WTC11 (cell line): ENCODE measurements around the gene F2R. TPM values are rescaled to one million over a fixed set of nuclear protein-coding genes. Genes with fewer than 3 reads are reported as not detected.
"Not testable (repeated sequence)": the region's sequence is repeated elsewhere in the genome, so short reads cannot be mapped to it uniquely, and the experiment has no call there.

Experiments used
- ATAC-seq: fragments of 200-7000 bp; cut with Tn5 transposase; 2 replicates; pipeline ENCODE4 v1.10.0; 2021; ENCODE audit warnings: mild to moderate bottlenecking, moderate library complexity
- CTCF ChIA-PET: fragments of 300-600 bp; sonication (Branson Sonifier 250); formaldehyde crosslinking; loops from one replicate; lab custom pipeline; 2021; ENCODE audit warnings: antibody characterized with exemption; lab: Charles Lee
- POLR2A ChIA-PET: fragments of 350-600 bp; sonication (Branson Sonifier 250); formaldehyde crosslinking; loops from one replicate; lab custom pipeline; 2021; ENCODE audit warnings: antibody characterized with exemption; lab: Charles Lee
- DNase-seq: peaks from one replicate; pipeline ENCODE4 v3.0.0; 2021; ENCODE audit warnings: low spot score
- H3K27ac Mint-ChIP-seq: 2 replicates; pipeline ENCODE4 v1.8.0; 2021; ENCODE audit warnings: mixed read lengths
- H3K27me3 Mint-ChIP-seq: 2 replicates; pipeline ENCODE4 v1.8.0; 2021; ENCODE audit warnings: low read depth, mild to moderate bottlenecking, moderate library complexity, mixed read lengths
- H3K36me3 Mint-ChIP-seq: 2 replicates; pipeline ENCODE4 v1.8.0; 2021; ENCODE audit warnings: mixed read lengths
- H3K4me1 Mint-ChIP-seq: 2 replicates; pipeline ENCODE4 v1.8.0; 2022; ENCODE audit warnings: mixed read lengths
- H3K4me3 Mint-ChIP-seq: 2 replicates; pipeline ENCODE4 v1.8.0; 2021; ENCODE audit warnings: mild to moderate bottlenecking, moderate library complexity, mixed read lengths
- H3K9me3 Mint-ChIP-seq: 2 replicates; pipeline ENCODE4 v1.8.0; 2021; ENCODE audit warnings: mixed read lengths
- JUN ChIP-seq: sonication (generic); formaldehyde crosslinking; IDR thresholded peaks from 2 replicates; pipeline ENCODE4 v1.8.0; 2023; ENCODE audit warnings: mild to moderate bottlenecking, missing genetic modification reagents
- SMAD3 ChIP-seq: sonication (generic); formaldehyde crosslinking; IDR thresholded peaks from 2 replicates; pipeline ENCODE4 v1.8.0; 2022; ENCODE audit warnings: missing genetic modification reagents, mild to moderate bottlenecking, borderline replicate concordance
- TEAD1 ChIP-seq: sonication (generic); formaldehyde crosslinking; IDR thresholded peaks from 2 replicates; pipeline ENCODE4 v1.8.0; 2022; ENCODE audit warnings: mild to moderate bottlenecking, missing genetic modification reagents
- TEAD4 ChIP-seq: sonication (generic); formaldehyde crosslinking; IDR thresholded peaks from 2 replicates; pipeline ENCODE4 v1.8.0; 2022; ENCODE audit warnings: mild to moderate bottlenecking, missing genetic modification reagents
- TP53 ChIP-seq: sonication (generic); formaldehyde crosslinking; IDR thresholded peaks from 2 replicates; pipeline ENCODE4 v1.8.1; 2023; ENCODE audit warnings: mild to moderate bottlenecking, missing genetic modification reagents
- ZNF219 ChIP-seq: sonication (generic); formaldehyde crosslinking; IDR thresholded peaks from 2 replicates; pipeline ENCODE4 v1.8.0; 2023; ENCODE audit warnings: missing genetic modification reagents, mild to moderate bottlenecking, borderline replicate concordance
- ZNF263 ChIP-seq: sonication (generic); formaldehyde crosslinking; IDR thresholded peaks from 2 replicates; pipeline ENCODE4 v1.8.1; 2022; ENCODE audit warnings: low read depth, mild to moderate bottlenecking, moderate library complexity, missing genetic modification reagents
- ZNF423 ChIP-seq: fragments of 250-450 bp; sonication (Bioruptor Pico); IDR thresholded peaks from 2 replicates; pipeline ENCODE4 v2.1.2; 2022; ENCODE audit warnings: mild to moderate bottlenecking, moderate library complexity
- total RNA-seq: library from RNA; stranded (reverse); gene quantifications from 3 replicates; pipeline ENCODE4 v1.2.3, GENCODE V29; 2021
- TF ChIP-seq, protein P1 (sequence below): fragments of 200-600 bp; IDR thresholded peaks from 2 replicates; pipeline ENCODE4 v1.8.0; 2022; ENCODE audit warnings: antibody characterized with exemption
- TF ChIP-seq, protein P2 (sequence below): sonication (generic); formaldehyde crosslinking; IDR thresholded peaks from 2 replicates; pipeline ENCODE4 v1.8.1; 2022; ENCODE audit warnings: mild to moderate bottlenecking, missing genetic modification reagents, moderate library complexity, borderline replicate concordance
- TF ChIP-seq, protein P3 (sequence below): sonication (generic); formaldehyde crosslinking; IDR thresholded peaks from 2 replicates; pipeline ENCODE4 v1.8.1; 2023; ENCODE audit warnings: mild to moderate bottlenecking, moderate library complexity, missing genetic modification reagents
- TF ChIP-seq, protein P4 (sequence below): sonication (generic); formaldehyde crosslinking; IDR thresholded peaks from 2 replicates; pipeline ENCODE4 v1.8.1; 2022; ENCODE audit warnings: low read depth, mild to moderate bottlenecking, moderate library complexity, missing genetic modification reagents, borderline replicate concordance
- TF ChIP-seq, protein P5 (sequence below): sonication (generic); formaldehyde crosslinking; IDR thresholded peaks from 2 replicates; pipeline ENCODE4 v1.8.0; 2022; ENCODE audit warnings: mild to moderate bottlenecking, missing genetic modification reagents
- TF ChIP-seq, protein P6 (sequence below): sonication (generic); formaldehyde crosslinking; IDR thresholded peaks from 2 replicates; pipeline ENCODE4 v1.8.1; 2022; ENCODE audit warnings: low read depth, missing genetic modification reagents, borderline replicate concordance
- TF ChIP-seq, protein P7 (sequence below): sonication (generic); formaldehyde crosslinking; IDR thresholded peaks from 2 replicates; pipeline ENCODE4 v1.8.1; 2022; ENCODE audit warnings: missing genetic modification reagents, borderline replicate concordance
- TF ChIP-seq, protein P8 (sequence below): fragments of 250-450 bp; sonication (Bioruptor Pico); IDR thresholded peaks from 2 replicates; pipeline ENCODE4 v1.9.0; 2021; ENCODE audit warnings: mild to moderate bottlenecking

The F2R gene
- total RNA-seq, 1 experiment from 2014 or later = 18.4 TPM

DNA sequence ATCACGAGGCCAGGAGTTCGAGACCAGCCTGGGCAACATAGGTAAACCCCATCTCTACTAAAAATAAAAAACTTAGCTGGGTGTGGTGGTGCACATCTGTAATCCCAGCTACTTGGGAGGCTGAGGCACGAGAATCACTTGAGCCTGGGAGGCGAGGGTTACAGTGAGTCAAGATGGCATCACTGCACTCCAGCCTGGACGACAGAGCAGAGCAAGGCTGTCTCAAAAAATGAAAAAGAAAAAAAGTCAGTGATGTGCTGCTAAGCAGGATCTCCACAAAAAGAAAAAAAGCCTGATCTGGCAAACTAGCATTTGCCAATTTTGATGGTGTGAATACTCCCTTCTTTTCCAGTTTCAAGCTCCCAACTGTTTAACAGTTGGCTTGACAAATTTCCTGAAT lies 21.9 kb downstream of the F2R start (continued):
- TF ChIP-seq, protein P1, sequence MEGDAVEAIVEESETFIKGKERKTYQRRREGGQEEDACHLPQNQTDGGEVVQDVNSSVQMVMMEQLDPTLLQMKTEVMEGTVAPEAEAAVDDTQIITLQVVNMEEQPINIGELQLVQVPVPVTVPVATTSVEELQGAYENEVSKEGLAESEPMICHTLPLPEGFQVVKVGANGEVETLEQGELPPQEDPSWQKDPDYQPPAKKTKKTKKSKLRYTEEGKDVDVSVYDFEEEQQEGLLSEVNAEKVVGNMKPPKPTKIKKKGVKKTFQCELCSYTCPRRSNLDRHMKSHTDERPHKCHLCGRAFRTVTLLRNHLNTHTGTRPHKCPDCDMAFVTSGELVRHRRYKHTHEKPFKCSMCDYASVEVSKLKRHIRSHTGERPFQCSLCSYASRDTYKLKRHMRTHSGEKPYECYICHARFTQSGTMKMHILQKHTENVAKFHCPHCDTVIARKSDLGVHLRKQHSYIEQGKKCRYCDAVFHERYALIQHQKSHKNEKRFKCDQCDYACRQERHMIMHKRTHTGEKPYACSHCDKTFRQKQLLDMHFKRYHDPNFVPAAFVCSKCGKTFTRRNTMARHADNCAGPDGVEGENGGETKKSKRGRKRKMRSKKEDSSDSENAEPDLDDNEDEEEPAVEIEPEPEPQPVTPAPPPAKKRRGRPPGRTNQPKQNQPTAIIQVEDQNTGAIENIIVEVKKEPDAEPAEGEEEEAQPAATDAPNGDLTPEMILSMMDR = no peak
- no peak for TF ChIP-seq ZNF219 (CRISPR knock-in tag)
- TF ChIP-seq, protein P2, sequence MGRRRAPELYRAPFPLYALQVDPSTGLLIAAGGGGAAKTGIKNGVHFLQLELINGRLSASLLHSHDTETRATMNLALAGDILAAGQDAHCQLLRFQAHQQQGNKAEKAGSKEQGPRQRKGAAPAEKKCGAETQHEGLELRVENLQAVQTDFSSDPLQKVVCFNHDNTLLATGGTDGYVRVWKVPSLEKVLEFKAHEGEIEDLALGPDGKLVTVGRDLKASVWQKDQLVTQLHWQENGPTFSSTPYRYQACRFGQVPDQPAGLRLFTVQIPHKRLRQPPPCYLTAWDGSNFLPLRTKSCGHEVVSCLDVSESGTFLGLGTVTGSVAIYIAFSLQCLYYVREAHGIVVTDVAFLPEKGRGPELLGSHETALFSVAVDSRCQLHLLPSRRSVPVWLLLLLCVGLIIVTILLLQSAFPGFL (CRISPR knock-in tag) = no peak
- TF ChIP-seq ZNF263 (CRISPR knock-in tag) = no peak

DNA sequence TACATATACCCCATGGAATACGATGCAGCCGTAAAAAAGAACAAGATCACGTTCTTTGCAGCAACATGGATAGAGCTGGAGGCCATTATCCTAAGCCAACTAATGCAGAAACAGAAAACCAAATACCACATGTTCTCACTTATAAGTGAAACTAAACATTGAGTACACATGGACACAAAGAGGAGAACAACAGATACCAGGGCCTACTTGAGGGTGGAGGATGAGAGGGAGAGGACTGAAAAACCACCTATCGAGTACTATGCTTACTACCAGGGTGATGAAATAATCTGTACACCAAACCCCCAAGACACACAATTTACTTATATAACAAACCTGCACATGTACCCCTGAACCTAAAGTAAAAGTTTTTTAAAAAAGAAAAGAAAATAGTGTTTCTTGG lies 25.6 kb downstream of the F2R start:
- CTCF ChIA-PET = interaction anchor here (2.6 kb wide), 1 partner anchor 33 kb away, joined by 12 read pairs; no protein-coding TSS in a partner anchor
- ATAC-seq, POLR2A ChIA-PET, H3K27me3 Mint-ChIP-seq, H3K4me3 Mint-ChIP-seq, H3K36me3 Mint-ChIP-seq, H3K9me3 Mint-ChIP-seq, H3K27ac Mint-ChIP-seq, DNase-seq: not testable (repeated sequence)
- H3K4me1 Mint-ChIP-seq = peaks cover 14% of the 10 kb centered on the region

DNA sequence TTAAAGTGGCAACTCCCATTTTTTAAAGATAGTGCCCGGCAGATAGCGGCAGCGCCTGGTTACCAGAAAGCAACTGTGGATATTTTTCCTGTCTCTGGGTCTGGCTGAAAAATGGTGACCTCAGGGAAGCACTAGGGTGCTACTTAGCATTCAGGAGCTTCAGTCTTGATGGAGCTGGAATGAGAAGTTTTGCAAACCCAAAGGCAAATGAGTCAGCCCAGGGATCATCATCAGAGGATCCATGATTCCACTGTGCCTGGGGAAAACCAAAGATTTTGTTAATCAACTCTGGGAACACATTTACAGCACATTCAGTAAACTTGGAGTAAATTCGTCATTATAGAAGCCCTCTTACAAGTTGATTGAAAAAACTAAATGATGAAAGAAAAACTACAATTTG lies 26.7 kb downstream of the F2R start:
- ATAC-seq (no peak), DNase-seq (no peak)
- Mint-ChIP-seq H3K27ac (no peak overlapping the region), H3K27me3 (no peaks in the 10 kb centered on the region), H3K4me1 (peaks cover 10% of the 10 kb centered on the region), H3K9me3 (no peaks in the 10 kb centered on the region), H3K36me3 (no peaks in the 10 kb centered on the region), H3K4me3 (no peak overlapping the region)
- POLR2A ChIA-PET = no interaction called here
- TF ChIP-seq TEAD1 = no peak
- TF ChIP-seq, protein P3, sequence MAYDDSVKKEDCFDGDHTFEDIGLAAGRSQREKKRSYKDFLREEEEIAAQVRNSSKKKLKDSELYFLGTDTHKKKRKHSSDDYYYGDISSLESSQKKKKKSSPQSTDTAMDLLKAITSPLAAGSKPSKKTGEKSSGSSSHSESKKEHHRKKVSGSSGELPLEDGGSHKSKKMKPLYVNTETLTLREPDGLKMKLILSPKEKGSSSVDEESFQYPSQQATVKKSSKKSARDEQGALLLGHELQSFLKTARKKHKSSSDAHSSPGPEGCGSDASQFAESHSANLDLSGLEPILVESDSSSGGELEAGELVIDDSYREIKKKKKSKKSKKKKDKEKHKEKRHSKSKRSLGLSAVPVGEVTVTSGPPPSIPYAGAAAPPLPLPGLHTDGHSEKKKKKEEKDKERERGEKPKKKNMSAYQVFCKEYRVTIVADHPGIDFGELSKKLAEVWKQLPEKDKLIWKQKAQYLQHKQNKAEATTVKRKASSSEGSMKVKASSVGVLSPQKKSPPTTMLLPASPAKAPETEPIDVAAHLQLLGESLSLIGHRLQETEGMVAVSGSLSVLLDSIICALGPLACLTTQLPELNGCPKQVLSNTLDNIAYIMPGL (CRISPR knock-in tag) = no peak
- TF ChIP-seq, protein P4, sequence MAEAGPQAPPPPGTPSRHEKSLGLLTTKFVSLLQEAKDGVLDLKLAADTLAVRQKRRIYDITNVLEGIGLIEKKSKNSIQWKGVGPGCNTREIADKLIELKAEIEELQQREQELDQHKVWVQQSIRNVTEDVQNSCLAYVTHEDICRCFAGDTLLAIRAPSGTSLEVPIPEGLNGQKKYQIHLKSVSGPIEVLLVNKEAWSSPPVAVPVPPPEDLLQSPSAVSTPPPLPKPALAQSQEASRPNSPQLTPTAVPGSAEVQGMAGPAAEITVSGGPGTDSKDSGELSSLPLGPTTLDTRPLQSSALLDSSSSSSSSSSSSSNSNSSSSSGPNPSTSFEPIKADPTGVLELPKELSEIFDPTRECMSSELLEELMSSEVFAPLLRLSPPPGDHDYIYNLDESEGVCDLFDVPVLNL (CRISPR knock-in tag) = no peak
- TF ChIP-seq, protein P5, sequence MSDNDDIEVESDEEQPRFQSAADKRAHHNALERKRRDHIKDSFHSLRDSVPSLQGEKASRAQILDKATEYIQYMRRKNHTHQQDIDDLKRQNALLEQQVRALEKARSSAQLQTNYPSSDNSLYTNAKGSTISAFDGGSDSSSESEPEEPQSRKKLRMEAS (CRISPR knock-in tag) = no peak
- no peak for TF ChIP-seq TP53 (CRISPR knock-in tag)
- TF ChIP-seq SMAD3 (CRISPR knock-in tag) = no peak
- TF ChIP-seq, protein P6, sequence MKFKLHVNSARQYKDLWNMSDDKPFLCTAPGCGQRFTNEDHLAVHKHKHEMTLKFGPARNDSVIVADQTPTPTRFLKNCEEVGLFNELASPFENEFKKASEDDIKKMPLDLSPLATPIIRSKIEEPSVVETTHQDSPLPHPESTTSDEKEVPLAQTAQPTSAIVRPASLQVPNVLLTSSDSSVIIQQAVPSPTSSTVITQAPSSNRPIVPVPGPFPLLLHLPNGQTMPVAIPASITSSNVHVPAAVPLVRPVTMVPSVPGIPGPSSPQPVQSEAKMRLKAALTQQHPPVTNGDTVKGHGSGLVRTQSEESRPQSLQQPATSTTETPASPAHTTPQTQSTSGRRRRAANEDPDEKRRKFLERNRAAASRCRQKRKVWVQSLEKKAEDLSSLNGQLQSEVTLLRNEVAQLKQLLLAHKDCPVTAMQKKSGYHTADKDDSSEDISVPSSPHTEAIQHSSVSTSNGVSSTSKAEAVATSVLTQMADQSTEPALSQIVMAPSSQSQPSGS = no peak
- TF ChIP-seq JUN (CRISPR knock-in tag) = no peak
- CTCF ChIA-PET = interaction anchor here (0.6 to 2.6 kb wide), 2 partner anchors 32 to 40 kb away, joined by 4 to 12 read pairs; no protein-coding TSS in a partner anchor

DNA sequence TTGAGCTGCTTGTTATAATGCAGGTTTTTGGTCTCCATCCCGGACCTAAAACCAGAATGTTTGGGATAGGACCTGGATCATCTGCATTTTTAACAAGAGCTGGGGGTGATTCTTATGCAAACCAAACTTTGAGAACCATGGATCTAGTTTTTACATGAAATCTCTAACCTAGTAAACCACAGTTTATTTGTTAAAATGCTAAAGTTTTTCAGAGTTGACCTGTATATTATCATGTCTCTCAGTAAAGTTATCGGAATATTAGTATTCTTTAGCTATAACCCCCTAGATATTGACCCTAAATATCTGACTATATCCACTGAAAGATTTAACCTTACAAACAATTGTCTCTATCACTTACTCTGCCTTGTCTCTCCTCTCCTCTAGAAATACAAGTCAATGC lies 28.7 kb downstream of the F2R start:
- DNase-seq (no peak), ATAC-seq (no peak)
- POLR2A ChIA-PET = interaction anchor here (0.6 kb wide), 1 partner anchor 12 kb away, joined by 3 read pairs; no protein-coding TSS in a partner anchor
- Mint-ChIP-seq H3K4me1 (peaks cover 6% of the 10 kb centered on the region), H3K9me3 (no peaks in the 10 kb centered on the region), H3K27ac (no peak overlapping the region), H3K4me3 (no peak overlapping the region), H3K36me3 (no peaks in the 10 kb centered on the region), H3K27me3 (no peaks in the 10 kb centered on the region)
- CTCF ChIA-PET = interaction anchor here (2.1 kb wide), 1 partner anchor 30 kb away, joined by 7 read pairs; no protein-coding TSS in a partner anchor
- TF ChIP-seq ZNF219 (CRISPR knock-in tag) = no peak
- no peak for TF ChIP-seq ZNF423 (CRISPR knock-in tag)
- no peak for TF ChIP-seq JUN (CRISPR knock-in tag)
- TF ChIP-seq, protein P7, sequence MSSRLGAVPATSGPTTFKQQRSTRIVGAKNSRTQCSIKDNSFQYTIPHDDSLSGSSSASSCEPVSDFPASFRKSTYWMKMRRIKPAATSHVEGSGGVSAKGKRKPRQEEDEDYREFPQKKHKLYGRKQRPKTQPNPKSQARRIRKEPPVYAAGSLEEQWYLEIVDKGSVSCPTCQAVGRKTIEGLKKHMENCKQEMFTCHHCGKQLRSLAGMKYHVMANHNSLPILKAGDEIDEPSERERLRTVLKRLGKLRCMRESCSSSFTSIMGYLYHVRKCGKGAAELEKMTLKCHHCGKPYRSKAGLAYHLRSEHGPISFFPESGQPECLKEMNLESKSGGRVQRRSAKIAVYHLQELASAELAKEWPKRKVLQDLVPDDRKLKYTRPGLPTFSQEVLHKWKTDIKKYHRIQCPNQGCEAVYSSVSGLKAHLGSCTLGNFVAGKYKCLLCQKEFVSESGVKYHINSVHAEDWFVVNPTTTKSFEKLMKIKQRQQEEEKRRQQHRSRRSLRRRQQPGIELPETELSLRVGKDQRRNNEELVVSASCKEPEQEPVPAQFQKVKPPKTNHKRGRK (CRISPR knock-in tag) = no peak
- TF ChIP-seq, protein P8, sequence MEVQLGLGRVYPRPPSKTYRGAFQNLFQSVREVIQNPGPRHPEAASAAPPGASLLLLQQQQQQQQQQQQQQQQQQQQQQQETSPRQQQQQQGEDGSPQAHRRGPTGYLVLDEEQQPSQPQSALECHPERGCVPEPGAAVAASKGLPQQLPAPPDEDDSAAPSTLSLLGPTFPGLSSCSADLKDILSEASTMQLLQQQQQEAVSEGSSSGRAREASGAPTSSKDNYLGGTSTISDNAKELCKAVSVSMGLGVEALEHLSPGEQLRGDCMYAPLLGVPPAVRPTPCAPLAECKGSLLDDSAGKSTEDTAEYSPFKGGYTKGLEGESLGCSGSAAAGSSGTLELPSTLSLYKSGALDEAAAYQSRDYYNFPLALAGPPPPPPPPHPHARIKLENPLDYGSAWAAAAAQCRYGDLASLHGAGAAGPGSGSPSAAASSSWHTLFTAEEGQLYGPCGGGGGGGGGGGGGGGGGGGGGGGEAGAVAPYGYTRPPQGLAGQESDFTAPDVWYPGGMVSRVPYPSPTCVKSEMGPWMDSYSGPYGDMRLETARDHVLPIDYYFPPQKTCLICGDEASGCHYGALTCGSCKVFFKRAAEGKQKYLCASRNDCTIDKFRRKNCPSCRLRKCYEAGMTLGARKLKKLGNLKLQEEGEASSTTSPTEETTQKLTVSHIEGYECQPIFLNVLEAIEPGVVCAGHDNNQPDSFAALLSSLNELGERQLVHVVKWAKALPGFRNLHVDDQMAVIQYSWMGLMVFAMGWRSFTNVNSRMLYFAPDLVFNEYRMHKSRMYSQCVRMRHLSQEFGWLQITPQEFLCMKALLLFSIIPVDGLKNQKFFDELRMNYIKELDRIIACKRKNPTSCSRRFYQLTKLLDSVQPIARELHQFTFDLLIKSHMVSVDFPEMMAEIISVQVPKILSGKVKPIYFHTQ = no peak
- TF ChIP-seq TEAD1 = no peak
- TF ChIP-seq TEAD4 = no peak
